Activated T-cell treated with anti-CD3 and anti-CD28 coated beads, Interleukin-2, amount 50 U/mL, for 4 hours (primary cell): ENCODE data around the gene SUPT20HL1. TPM values are rescaled to one million over a fixed set of nuclear protein-coding genes. Genes with fewer than 3 reads are reported as not detected.
A peak's percentile ranks its signal among the peaks of the same experiment; 100 is the strongest.
"Not testable (repeated sequence)": the region's sequence is repeated elsewhere in the genome, so short reads cannot be mapped to it uniquely, and the experiment has no call there.

Experiments
- ATAC-seq, 2 donors: fragments of 200-7000 bp; cut with Tn5 transposase; one replicate each; pipeline ENCODE4 v1.10.0; 2021
- DNase-seq: peaks from one replicate; pipeline ENCODE4 v3.0.0-alpha.2; 2020
- H3K27me3 Mint-ChIP-seq: one replicate; pipeline ENCODE4 v1.8.0; 2021; ENCODE audit warnings: low read depth, mixed read lengths
- H3K36me3 Mint-ChIP-seq: one replicate; pipeline ENCODE4 v1.8.0; 2022; ENCODE audit warnings: mixed read lengths; ENCODE audit not compliant: insufficient read depth
- H3K4me1 Mint-ChIP-seq: one replicate; pipeline ENCODE4 v1.8.0; 2021; ENCODE audit warnings: low read depth, mixed read lengths
- H3K4me3 Mint-ChIP-seq: one replicate; pipeline ENCODE4 v1.8.0; 2021; ENCODE audit warnings: mild to moderate bottlenecking, moderate library complexity, mixed read lengths
- H3K9me3 Mint-ChIP-seq: one replicate; pipeline ENCODE4 v1.8.0; 2021; ENCODE audit warnings: mixed read lengths
- total RNA-seq, 3 donors: library from RNA; stranded (reverse); gene quantifications; one replicate each; pipeline ENCODE4 v1.2.1, GENCODE V29; 2021

Gene SUPT20HL1
- total RNA-seq, 3 donors from 2014 or later, result not detected

- H3K27me3 Mint-ChIP-seq, result peaks cover 8% of the 10 kb centered on the region
- H3K4me3 Mint-ChIP-seq, result no peak overlapping the region
- DNase-seq (no peak), ATAC-seq (no peak)
- H3K9me3 Mint-ChIP-seq, result no peaks in the 10 kb centered on the region
- H3K36me3 Mint-ChIP-seq, result no peaks in the 10 kb centered on the region
- peaks cover 6% of the 10 kb centered on the region for H3K4me1 Mint-ChIP-seq
Measured at GRCh38 chrX:24341795-24342194, 18.6 kb upstream of the SUPT20HL1 start.

GRCh38 chrX:24343719-24344118, 16.7 kb upstream of the SUPT20HL1 start:
- DNase-seq, result no peak
- ATAC-seq, result no peak
- H3K27me3 Mint-ChIP-seq, result peaks cover 8% of the 10 kb centered on the region
- no peaks in the 10 kb centered on the region for H3K36me3 Mint-ChIP-seq
- peaks cover 6% of the 10 kb centered on the region for H3K4me1 Mint-ChIP-seq
- H3K4me3 Mint-ChIP-seq, result peak overlapping the region; percentile 37
- H3K9me3 Mint-ChIP-seq, result no peaks in the 10 kb centered on the region

- no peak for DNase-seq
- peaks cover 4% of the 10 kb centered on the region for H3K4me1 Mint-ChIP-seq
- no peak overlapping the region for H3K4me3 Mint-ChIP-seq
- ATAC-seq, result no peak
- H3K9me3 Mint-ChIP-seq, result no peaks in the 10 kb centered on the region
- no peaks in the 10 kb centered on the region for H3K27me3 Mint-ChIP-seq
- H3K36me3 Mint-ChIP-seq, result no peaks in the 10 kb centered on the region
Measured at GRCh38 chrX:24347881-24348280, 12.6 kb upstream of the SUPT20HL1 start.

GRCh38 chrX:24350217-24350616, 10.2 kb upstream of the SUPT20HL1 start:
- DNase-seq (no peak), ATAC-seq (no peak)
- no peaks in the 10 kb centered on the region for H3K9me3 Mint-ChIP-seq
- H3K4me3 Mint-ChIP-seq, result no peak overlapping the region
- H3K36me3 Mint-ChIP-seq, result no peaks in the 10 kb centered on the region
- no peaks in the 10 kb centered on the region for H3K27me3 Mint-ChIP-seq
- no peaks in the 10 kb centered on the region for H3K4me1 Mint-ChIP-seq

GRCh38 chrX:24355095-24355494, 5.3 kb upstream of the SUPT20HL1 start:
- DNase-seq, result no peak
- Mint-ChIP-seq H3K36me3 (no peaks in the 10 kb centered on the region), H3K9me3 (no peaks in the 10 kb centered on the region), H3K4me1 (no peaks in the 10 kb centered on the region), H3K27me3 (no peaks in the 10 kb centered on the region), H3K4me3 (no peak overlapping the region)
- no peak for ATAC-seq

GRCh38 chrX:24357106-24357505, 3.3 kb upstream of the SUPT20HL1 start:
- Mint-ChIP-seq H3K36me3 (no peaks in the 10 kb centered on the region), H3K27me3 (no peaks in the 10 kb centered on the region), H3K4me3 (no peak overlapping the region), H3K9me3 (no peaks in the 10 kb centered on the region), H3K4me1 (no peaks in the 10 kb centered on the region)
- DNase-seq, result no peak
- ATAC-seq, result no peak

- not testable (repeated sequence) for ATAC-seq
Measured at GRCh38 chrX:24362089-24362745, 1.8 kb downstream of the SUPT20HL1 start.

GRCh38 chrX:24363432-24364181, 3.2 kb downstream of the SUPT20HL1 start:
- H3K9me3 Mint-ChIP-seq, H3K4me1 Mint-ChIP-seq, H3K4me3 Mint-ChIP-seq, DNase-seq, H3K27me3 Mint-ChIP-seq, ATAC-seq, H3K36me3 Mint-ChIP-seq: not testable (repeated sequence)

More at GRCh38 chrX:24362089-24362745, 1.8 kb downstream of the SUPT20HL1 start:
- DNase-seq, H3K27me3 Mint-ChIP-seq, H3K36me3 Mint-ChIP-seq, H3K4me3 Mint-ChIP-seq, H3K9me3 Mint-ChIP-seq, H3K4me1 Mint-ChIP-seq: not testable (repeated sequence)

- no peaks in the 10 kb centered on the region for H3K4me1 Mint-ChIP-seq
- H3K4me3 Mint-ChIP-seq, result no peak overlapping the region
- no peaks in the 10 kb centered on the region for H3K27me3 Mint-ChIP-seq
- no peak for DNase-seq
- H3K9me3 Mint-ChIP-seq, result no peaks in the 10 kb centered on the region
- no peaks in the 10 kb centered on the region for H3K36me3 Mint-ChIP-seq
- no peak for ATAC-seq
Measured at GRCh38 chrX:24364326-24364725, 3.9 kb downstream of the SUPT20HL1 start.

GRCh38 chrX:24364851-24365538, 4.6 kb downstream of the SUPT20HL1 start:
- H3K9me3 Mint-ChIP-seq, result no peaks in the 10 kb centered on the region
- ATAC-seq (no peak), DNase-seq (no peak)
- H3K27me3 Mint-ChIP-seq, result no peaks in the 10 kb centered on the region
- H3K4me1 Mint-ChIP-seq, result no peaks in the 10 kb centered on the region
- no peak overlapping the region for H3K4me3 Mint-ChIP-seq
- H3K36me3 Mint-ChIP-seq, result no peaks in the 10 kb centered on the region

GRCh38 chrX:24366762-24367400, 6.4 kb downstream of the SUPT20HL1 start:
- not testable (repeated sequence) for H3K9me3 Mint-ChIP-seq, H3K27me3 Mint-ChIP-seq, H3K36me3 Mint-ChIP-seq, H3K4me3 Mint-ChIP-seq, H3K4me1 Mint-ChIP-seq, DNase-seq
- ATAC-seq, result peak; percentile 30 to 36

GRCh38 chrX:24369816-24370215, 9.4 kb downstream of the SUPT20HL1 start:
- DNase-seq (no peak), ATAC-seq (no peak)
- peaks cover 8% of the 10 kb centered on the region for H3K4me1 Mint-ChIP-seq
- no peaks in the 10 kb centered on the region for H3K27me3 Mint-ChIP-seq
- no peak overlapping the region for H3K4me3 Mint-ChIP-seq
- H3K9me3 Mint-ChIP-seq, result no peaks in the 10 kb centered on the region
- H3K36me3 Mint-ChIP-seq, result no peaks in the 10 kb centered on the region

- no peaks in the 10 kb centered on the region for H3K9me3 Mint-ChIP-seq
- DNase-seq (peak; percentile 55), ATAC-seq (peak; percentile 83 to 87)
- H3K27me3 Mint-ChIP-seq, result no peaks in the 10 kb centered on the region
- H3K4me3 Mint-ChIP-seq, result peak overlapping the region; percentile 57
- peaks cover 8% of the 10 kb centered on the region for H3K4me1 Mint-ChIP-seq
- no peaks in the 10 kb centered on the region for H3K36me3 Mint-ChIP-seq
Measured at GRCh38 chrX:24371391-24371972, 11.0 kb downstream of the SUPT20HL1 start.
